KOPT-K1 (cell line): ENCODE results near the gene DDX5.

Source experiments
- H3K27ac ChIP-seq: fragments of 200-600 bp; sonication (generic); 2 replicates; pipeline ENCODE4 v1.5.1; 2016; ENCODE audit warnings: antibody characterized with exemption, mild to moderate bottlenecking, low read depth, low read length; ENCODE audit not compliant: poor library complexity, severe bottlenecking
- H3K36me3 ChIP-seq: fragments of 200-600 bp; sonication (generic); 2 replicates; pipeline ENCODE4 v1.5.1; 2017; ENCODE audit warnings: antibody characterized with exemption, mild to moderate bottlenecking, low read length, moderate library complexity; ENCODE audit not compliant: insufficient read depth
- H3K9me3 ChIP-seq: fragments of 200-600 bp; sonication (generic); 2 replicates; pipeline ENCODE4 v1.5.1; 2017; ENCODE audit warnings: antibody characterized with exemption, low read length, mild to moderate bottlenecking; ENCODE audit not compliant: insufficient read depth, poor library complexity, severe bottlenecking

DDX5 gene

GRCh38 chr17:64529221-64529620, 23.1 kb upstream of the DDX5 start:
- Histone ChIP-seq H3K36me3 (peaks cover 100% of the 10 kb centered on the region), H3K27ac (no peak overlapping the region), H3K9me3 (no peaks in the 10 kb centered on the region)

DNA sequence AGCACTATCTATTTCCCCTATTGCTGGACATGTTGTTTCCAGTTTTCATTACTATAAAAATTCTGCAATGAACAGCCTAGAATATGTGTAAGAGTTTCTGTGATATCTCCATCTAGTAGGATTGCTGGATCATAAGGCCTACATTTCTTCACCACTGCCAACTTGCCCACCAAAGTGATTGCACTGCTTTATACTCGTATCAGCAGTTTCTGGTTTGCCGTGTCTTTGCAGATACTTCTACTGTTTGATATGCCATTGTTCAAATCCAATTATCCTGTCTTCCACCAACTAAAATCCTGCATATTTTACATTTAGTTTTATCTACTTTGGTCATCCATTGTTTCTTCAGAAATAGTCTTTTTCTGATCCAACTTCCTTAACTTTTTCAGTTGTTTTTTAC, 21.8 kb upstream of the DDX5 start:
- peaks cover 100% of the 10 kb centered on the region for H3K36me3 ChIP-seq
- H3K27ac ChIP-seq: no peak overlapping the region
- H3K9me3 ChIP-seq: no peaks in the 10 kb centered on the region

DNA sequence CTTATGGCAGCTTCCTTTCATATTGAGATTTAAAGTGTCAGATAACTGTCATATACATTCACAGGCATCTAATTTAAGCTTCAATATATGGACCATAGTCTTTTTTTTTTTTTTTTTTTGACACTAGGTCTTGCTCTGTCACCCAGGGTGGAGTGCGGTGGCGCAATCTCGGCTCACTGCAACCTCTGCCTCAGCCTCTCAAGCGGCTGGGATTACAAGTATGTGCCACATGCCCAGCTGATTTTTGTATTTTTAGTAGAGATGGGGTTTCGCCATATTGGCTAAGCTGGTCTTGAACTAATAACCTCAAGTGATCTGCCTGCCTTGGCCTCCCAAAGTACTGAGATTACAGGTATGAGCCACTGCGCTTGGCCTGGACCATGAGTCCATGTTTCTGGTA, 14.3 kb upstream of the DDX5 start:
- Histone ChIP-seq H3K9me3 (no peaks in the 10 kb centered on the region), H3K36me3 (peaks cover 100% of the 10 kb centered on the region), H3K27ac (no peak overlapping the region)

- Histone ChIP-seq H3K9me3 (no peaks in the 10 kb centered on the region), H3K36me3 (peaks cover 100% of the 10 kb centered on the region), H3K27ac (no peak overlapping the region)
Observed at GRCh38 chr17:64519601-64520000, 13.5 kb upstream of the DDX5 start.

GRCh38 chr17:64515829-64516228, 9.7 kb upstream of the DDX5 start:
- no peak overlapping the region for H3K27ac ChIP-seq
- peaks cover 100% of the 10 kb centered on the region for H3K36me3 ChIP-seq
- no peaks in the 10 kb centered on the region for H3K9me3 ChIP-seq

- Histone ChIP-seq H3K36me3 (peaks cover 100% of the 10 kb centered on the region), H3K9me3 (no peaks in the 10 kb centered on the region), H3K27ac (no peak overlapping the region)
Observed at GRCh38 chr17:64515419-64515818, 9.3 kb upstream of the DDX5 start.

DNA sequence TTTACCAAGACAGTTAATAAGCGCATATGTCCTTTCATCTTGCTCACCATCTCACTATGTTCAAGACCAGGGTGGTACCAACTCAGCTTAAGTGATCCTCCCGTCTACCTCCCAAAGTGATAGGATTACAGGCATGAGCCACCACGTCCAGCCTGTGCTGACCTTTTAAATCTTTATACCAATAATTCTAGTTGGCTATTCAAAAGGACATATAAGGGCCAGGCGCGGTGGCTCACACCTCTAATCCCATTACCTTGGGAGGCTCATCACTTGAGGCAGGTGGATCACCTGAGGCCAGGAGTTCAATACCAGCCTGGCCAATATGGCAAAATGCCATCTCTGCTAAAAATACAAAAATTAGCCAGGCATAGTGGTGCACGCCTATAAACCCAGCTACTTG, 3.1 kb upstream of the DDX5 start:
- no peak overlapping the region for H3K27ac ChIP-seq
- no peaks in the 10 kb centered on the region for H3K9me3 ChIP-seq
- H3K36me3 ChIP-seq: peaks cover 73% of the 10 kb centered on the region

DNA sequence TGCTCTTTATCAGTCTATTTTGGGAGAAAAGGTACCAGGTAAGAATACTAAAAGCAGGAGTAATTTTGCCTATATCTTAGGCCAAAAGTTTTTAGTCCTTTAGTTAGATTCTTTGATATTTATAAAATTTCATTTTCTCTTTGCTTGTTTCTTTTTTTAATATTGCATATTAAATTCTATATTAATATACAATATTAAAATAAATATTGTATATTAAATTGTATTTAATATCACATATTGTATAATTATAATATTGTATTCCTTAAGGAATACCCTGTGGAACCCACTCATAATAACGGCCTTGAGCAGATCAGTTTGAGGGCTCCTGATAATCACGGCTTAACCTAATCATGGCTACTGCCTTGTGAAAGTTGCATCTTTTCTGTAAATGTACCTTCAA, 2.6 kb upstream of the DDX5 start:
- no peaks in the 10 kb centered on the region for H3K9me3 ChIP-seq
- no peak overlapping the region for H3K27ac ChIP-seq
- peaks cover 73% of the 10 kb centered on the region for H3K36me3 ChIP-seq

GRCh38 chr17:64507413-64507782, 1.3 kb upstream of the DDX5 start:
- peak overlapping the region; percentile 100 for H3K27ac ChIP-seq
- H3K9me3 ChIP-seq: no peaks in the 10 kb centered on the region
- H3K36me3 ChIP-seq: peaks cover 73% of the 10 kb centered on the region

DNA sequence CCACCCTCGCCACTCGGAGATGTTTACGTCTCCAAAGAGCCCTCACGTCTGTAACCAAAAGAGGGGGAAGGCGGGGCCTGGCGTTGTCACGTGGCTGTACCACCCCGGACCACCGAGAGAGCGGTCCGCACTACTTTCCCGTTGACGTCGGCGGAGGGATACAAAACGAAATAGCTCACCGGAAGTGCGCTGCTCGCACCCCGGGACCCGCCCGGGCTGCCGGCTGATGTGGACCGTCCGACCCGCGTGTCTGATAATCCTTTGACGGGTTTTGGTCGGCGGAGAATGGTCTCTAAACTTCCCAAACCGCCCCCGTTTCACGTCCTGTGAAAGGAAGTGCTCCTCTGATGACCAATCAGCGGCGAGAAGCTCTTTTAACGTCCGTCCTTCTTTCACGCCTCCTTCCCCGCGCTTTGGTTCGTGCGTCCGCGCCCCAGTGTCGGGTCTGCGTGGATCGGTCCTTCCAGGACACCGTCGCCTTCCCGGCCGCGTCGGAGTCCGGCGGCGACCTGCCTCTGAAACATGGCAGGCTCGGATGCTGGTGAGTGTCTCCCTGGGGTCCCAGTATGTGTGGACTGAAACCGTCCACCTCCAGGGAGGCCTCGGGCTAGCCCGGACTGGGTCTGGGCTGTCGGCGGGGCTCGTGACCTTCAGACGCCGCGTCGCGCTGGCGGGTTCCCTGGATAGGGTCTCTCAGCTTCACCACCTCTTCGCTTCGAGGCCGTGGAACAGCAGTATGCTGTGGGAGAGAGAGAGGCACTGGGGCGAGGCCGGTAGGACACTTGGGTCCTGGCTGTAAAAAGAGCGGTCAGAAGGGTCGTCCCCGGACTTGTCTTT, 705 bp upstream of the DDX5 start, which contains the start of gene CEP95:
CEP95 (plus strand) TSS at position 402 of the 837 bp plus-strand sequence; CDS start at position 523, 121 bp downstream.
- Histone ChIP-seq H3K27ac (peak within 1 kb of the TSS; percentile 100), H3K9me3 (no peaks in the 10 kb centered on the region), H3K36me3 (peaks cover 73% of the 10 kb centered on the region)

GRCh38 chr17:64505340-64506200, 519 bp downstream of the DDX5 start:
- Histone ChIP-seq H3K9me3 (no peaks in the 10 kb centered on the region), H3K27ac (peak overlapping the region; percentile 100), H3K36me3 (peaks cover 73% of the 10 kb centered on the region)

DNA sequence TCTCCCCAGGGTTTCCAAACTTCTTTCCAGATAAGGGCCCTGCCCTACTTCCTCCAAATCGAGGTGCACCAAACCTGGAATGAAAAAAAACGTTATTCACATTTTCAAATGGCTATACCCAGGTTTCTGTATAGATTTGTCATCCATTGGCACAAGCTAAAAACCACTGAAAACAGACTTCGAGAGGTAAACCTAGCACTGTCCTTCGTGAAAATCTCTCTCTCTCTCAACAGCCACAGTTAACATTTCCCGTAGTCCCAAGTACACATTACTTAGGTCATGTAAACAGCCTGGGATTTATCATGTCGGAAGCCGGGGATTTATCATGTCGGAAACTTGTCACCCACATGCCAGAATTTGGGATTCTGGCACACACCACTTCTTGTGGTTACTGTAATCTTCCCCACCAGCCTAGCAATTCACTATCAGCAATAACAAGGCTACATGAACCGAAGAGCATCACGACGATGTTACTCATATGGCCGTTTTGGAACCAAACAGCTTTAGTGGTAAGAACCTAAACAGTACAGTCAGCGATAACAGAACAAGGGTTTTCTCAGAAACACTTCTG, 1.2 kb downstream of the DDX5 start:
- Histone ChIP-seq H3K9me3 (no peaks in the 10 kb centered on the region), H3K36me3 (peaks cover 73% of the 10 kb centered on the region), H3K27ac (peak overlapping the region; percentile 100)

DNA sequence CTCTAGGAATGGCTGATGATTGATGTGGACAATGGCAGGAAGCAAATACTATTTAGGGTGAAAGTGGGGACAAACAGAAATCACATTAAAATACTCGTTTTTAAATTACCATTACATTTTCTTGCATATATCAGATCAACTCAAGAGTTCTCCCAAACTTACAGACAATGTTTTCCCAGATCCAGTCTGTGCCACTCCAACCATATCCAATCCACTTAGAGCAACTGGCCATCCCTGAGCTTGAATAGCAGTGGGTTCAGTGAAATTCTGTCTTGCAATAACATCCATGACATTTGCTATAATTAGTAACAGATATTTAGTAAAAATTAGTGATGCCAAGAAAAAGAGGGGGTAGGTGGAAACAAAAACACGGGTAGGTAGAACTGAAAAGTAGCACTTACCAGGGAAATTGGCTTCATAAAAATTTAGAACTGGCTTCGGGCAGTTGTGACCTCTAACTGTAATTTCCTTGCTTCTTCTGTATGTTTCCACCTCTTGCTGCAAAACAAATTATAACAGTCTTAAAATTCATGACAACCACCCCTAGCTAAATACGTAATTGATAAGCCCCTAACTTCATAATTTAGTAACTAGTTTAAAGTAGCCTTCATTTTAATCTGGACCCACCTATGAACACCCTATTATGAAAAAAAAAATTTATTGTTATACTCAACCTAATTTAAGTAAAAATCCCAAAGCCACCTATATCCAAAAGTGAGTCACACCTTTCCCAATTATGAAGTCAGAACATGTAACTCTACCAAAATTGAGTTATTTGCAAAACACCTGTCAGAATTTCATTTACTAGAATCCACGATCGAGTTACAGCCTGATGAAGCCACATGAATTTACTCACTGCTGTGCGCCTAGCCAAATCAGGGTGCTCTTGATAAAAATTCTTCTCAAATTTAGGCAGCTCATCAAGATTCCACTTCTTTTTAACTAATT, 2.0 kb downstream of the DDX5 start:
- H3K27ac ChIP-seq: peak overlapping the region; percentile 100
- H3K9me3 ChIP-seq: no peaks in the 10 kb centered on the region
- H3K36me3 ChIP-seq: peaks cover 74% of the 10 kb centered on the region

- Histone ChIP-seq H3K27ac (no peak overlapping the region), H3K36me3 (peaks cover 76% of the 10 kb centered on the region)
Observed at GRCh38 chr17:64503341-64503740, 2.7 kb downstream of the DDX5 start.

More at GRCh38 chr17:64503341-64503740, 2.7 kb downstream of the DDX5 start:
- no peaks in the 10 kb centered on the region for H3K9me3 ChIP-seq
